GM19438 (cell line): ENCODE data around the gene RERG.

ENCODE experiments used
- ATAC-seq: cut with Tn5 transposase; IDR thresholded peaks from one replicate; pipeline ENCODE4 v1.9.1; 2021; ENCODE audit warnings: low read depth; ENCODE audit not compliant: unreplicated experiment

The RERG gene

GRCh38 chr12:15193946-15194345 is 27.3 kb downstream of the RERG start:
- ATAC-seq: no peak

DNA sequence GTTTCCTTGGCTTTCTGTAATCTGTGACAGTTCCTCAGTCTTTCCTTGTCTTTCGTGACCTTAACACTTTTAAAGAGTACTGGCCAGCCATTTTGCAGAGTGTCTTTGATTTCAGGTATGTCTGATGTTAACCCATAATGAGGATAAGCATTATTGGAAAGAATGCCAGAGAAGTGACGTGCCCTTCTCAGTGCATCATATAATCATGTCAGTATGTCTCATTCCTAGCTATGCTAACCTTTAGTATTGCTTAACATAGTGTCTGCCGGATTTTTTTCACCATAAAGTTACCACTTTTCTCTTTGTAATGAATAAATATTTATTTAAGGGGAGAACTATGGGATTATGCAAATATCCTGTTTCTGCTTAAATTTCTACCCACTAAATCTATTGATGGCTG is 28.5 kb downstream of the RERG start:
- ATAC-seq: no peak

DNA sequence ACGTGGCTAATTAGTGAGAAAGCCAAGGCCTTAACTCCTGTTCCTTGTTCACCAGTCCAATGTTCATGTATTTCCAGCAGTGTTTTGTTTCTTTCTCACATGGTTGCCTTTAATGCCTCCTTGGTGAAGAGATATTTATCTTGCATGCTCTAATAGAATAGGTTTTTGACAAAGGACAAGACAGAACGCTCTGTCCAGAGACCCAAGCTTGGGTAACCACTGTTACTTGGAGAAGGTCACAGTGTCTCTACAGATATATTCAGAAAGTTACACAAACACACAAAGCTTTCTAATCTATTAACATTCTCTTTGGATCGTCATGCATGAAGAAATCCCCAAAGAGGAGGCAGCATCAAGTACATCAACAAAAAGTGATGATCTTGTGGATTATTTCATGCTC is 33.1 kb downstream of the RERG start:
- no peak for ATAC-seq

- ATAC-seq: no peak
These were observed 34.6 kb downstream of the RERG start for GRCh38 chr12:15186597-15186996.

DNA sequence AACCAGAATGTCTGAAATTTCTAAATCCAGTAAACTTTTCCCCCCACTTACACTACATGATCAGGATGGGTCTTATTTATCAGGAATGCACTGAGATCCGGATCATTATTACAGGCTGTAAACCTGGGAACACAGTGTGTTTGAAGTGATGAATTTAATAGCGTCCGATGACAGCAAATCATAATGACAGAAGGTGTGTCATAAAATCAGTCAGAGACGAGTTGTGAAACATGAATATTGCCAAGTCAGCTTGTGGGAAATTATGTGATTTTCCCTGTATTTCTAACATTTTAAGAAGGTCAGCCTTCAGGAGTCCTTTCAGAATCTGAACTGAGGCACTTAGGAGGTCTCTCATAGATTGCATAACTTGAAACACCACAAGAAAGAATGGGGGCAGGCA is 36.7 kb downstream of the RERG start:
- ATAC-seq: no peak

DNA sequence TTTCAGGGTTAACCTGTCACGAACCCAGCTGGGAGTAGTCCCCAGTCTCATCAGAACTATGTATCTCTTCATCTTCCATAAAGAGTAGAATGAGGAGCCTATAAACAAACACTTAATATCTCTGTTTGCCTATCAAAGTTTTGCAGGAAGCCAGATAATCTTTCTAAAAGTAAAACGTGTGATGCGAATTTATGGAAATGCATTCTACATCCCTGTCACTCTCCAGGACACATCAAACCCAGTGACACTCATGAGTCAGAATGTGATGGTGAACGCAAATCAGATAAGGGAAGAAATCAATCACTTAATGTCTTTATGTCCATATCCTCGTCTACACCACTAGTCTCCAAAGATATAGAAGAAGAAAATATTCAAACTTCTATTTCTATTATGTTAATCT is 37.4 kb downstream of the RERG start:
- no peak for ATAC-seq

DNA sequence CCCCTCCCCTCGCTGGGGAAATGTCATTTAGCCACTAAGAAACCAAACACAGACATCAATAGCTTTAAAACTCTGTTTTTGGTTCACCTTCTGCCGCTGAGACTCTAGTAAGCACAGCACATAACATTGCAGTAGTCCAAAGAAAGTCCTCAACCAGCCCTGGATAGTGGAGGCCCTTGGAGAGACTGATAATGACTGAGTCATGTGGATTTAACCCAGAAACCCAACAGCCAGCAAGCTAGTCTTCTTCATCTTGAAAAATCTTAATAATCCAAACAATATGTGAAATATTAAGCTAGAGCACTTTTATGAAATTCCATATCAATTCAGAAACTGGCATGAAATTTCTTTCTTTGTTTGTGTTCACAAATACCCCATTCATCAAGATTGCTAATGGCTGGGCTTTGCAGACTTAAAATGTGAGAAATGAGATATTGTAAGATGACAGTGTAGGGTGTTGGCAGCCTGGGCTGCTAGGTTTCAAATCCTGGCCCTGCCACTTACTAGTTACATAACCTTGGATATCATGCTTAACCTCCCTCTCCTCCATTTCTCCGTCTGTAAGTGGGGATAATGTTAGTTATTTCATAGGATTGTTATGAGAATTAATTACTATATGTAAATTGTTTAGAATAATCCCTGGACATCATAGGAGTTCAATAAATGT is 40.1 kb downstream of the RERG start:
- no peak for ATAC-seq

- no peak for ATAC-seq
These were observed 40.9 kb downstream of the RERG start for GRCh38 chr12:15180325-15180724.

GRCh38 chr12:15179672-15180071 is 41.5 kb downstream of the RERG start:
- ATAC-seq: no peak

DNA sequence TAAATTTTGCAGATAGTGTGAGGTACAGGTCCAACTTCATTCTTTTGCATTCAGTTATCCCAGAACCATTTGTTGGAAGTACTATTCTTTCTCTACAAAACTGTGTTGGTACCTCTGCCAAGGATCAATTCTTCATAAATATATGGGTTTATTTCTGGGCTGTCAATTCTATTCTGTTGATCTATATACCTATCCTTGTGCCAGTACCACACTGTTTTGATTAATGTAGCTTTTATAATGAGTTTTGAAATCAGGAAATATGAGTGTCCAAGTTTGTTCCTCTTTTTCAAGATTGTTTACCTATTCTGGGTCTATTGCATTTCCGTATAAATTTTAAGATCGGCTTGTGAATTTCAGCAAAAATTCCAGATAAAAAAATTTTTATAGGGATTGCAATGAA is 48.1 kb downstream of the RERG start:
- no peak for ATAC-seq

- ATAC-seq: no peak
These were observed 49.0 kb downstream of the RERG start for GRCh38 chr12:15172060-15172822.

DNA sequence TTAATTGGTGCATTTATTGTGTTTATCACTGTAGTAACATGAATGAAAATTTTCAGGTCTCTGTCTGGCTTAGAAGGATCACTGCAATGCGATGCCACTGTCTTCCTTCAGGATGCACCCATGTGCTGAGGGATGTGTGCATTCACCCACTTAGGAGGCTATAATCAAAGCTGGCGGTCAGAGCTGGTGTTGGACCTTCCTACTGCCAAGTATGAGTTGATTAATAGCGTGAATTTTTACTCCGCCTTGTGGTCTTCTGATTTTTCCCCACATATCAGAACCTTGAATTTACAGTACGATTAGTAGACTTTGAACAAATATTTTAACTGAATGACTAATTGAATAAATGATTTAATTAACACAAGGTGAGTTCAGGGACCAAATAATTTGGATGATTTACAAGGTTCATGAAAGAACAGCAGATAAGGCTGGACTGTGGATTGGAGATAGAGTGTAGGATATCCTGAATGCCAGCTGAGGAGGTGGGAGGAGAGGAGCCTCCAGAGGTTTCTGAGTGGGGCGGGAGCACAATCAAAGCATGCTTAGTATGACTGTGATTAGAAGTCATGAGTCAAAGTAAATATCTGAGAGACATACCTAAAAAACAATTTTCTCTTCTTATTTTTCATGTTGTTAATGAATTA is 50.1 kb downstream of the RERG start:
- ATAC-seq: no peak

DNA sequence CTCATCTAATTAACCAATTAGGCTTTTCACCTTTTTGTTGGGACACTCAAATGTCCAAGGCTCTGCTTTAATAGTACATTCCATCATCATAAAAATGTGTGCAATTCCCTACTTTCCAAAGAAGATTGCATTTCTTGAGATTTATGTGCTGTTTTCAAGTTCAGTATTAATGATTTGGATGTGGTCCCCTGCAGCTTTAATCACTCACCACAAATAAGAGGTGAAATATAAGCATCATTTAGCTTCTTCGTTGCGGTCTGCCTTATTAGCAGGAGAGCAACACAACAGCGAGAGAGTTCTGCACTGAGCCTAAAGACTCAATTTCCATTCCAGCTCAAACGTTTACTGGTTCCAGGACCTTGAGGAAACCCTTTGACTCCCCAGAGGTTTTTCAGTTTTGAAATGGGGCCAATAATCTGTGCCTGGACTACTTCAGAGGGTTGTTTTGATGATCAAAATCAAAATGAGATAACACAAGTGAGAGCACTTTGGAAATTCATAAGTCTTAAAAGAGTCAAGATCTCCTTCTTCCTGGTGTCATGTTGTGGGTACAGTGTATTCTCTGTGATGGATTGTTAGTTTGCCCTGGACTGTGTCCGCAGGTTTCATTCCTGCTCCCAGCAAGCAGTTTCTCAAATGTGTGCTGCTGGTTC is 53.1 kb downstream of the RERG start:
- ATAC-seq: no peak

GRCh38 chr12:15165012-15165659 is 56.1 kb downstream of the RERG start:
- ATAC-seq: no peak

DNA sequence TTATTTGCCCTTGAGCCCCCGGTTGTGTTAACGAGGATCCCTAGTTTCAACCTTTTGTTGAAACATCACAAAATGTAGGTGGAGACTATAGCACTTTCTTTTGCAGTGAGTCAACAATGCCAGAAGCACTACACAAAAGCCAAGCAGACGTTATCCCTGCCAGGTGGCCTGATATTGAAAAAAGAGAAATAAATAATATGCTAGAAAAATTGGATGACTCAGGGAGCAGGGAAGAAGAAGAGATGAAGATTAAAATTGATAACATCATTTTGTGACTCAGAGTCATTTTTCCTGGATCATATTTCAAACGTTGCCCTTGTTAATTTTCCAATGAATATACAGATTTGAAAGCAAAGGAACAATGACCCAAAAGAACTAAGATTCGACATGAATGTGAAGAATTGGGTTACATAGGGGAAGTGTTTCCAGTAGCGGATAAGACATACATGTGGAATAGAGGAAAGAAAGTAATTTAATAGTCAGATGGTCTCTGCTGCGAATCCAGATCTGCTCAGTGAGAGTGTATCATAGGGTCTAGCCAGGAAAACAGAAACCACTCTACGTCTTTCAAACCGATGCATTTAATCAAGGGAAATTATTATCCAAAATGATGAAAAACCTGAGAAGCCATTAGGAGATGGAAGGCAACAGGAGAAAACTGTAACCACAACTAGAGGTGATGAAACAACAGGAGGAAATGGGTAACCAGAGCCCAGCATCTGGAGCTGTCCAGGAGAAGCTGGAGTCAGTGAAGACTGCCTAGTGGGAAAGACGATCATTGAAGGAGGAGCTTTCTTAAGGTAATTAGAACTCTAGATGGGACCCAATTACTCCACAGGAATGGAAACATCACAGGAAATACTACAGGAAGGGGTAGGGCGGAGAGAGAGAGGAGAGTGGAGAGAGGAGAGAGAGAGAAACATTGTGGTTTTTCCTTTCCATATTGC is 57.9 kb downstream of the RERG start:
- ATAC-seq: no peak

DNA sequence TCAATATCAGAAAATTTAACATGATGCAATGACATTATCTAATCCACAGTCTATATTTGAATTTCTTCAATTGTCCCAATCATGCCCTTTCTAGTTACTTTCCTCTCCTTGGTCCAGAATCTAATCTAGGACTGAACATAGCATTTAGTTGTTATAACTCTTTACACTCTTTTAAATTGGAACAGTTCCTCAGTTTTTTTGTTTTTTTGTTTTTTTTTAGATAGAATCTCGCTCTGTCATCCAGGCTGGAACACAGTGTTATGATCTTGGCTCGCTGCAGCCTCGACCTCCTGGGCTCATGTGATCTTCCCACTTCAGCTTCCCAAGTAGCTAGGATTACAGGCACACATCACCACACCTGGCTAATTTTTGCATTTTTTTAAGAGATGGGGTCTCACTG is 63.1 kb downstream of the RERG start:
- no peak for ATAC-seq

GRCh38 chr12:15157269-15157671 is 63.9 kb downstream of the RERG start:
- no peak for ATAC-seq

DNA sequence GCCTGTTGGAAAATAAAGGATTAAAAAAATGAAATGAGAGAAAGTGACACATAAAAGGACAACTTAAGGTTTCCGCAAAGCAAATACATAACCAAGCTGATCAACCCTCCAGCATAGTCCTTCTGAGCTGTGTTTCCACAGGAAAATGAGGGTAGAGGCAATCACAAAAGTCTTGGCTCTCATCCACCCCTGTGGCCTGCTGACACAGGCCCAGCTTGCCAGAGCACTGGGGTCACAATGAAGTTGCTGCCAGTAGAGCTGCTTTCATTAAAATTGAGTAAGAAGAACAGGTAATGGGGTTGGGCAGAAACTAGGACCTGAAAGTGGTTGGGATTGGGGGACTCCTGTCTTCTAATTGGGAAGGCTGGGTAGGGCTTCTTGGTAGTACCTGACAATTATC is 65.9 kb downstream of the RERG start:
- no peak for ATAC-seq

GRCh38 chr12:15154103-15154502 is 67.1 kb downstream of the RERG start:
- no peak for ATAC-seq

- no peak for ATAC-seq
These were observed 68.3 kb downstream of the RERG start for GRCh38 chr12:15152868-15153267.
